Activated gamma-delta T cell treated with anti-CD3 and anti-CD28 coated beads, Interleukin-2, amount 50 U/mL, for 16 hours (primary cell): ENCODE data around the gene NT5DC1.

ENCODE experiments used
- DNase-seq: peaks from one replicate; pipeline ENCODE4 v3.0.0-alpha.2; 2020; ENCODE audit warnings: low read depth

Gene NT5DC1

DNA sequence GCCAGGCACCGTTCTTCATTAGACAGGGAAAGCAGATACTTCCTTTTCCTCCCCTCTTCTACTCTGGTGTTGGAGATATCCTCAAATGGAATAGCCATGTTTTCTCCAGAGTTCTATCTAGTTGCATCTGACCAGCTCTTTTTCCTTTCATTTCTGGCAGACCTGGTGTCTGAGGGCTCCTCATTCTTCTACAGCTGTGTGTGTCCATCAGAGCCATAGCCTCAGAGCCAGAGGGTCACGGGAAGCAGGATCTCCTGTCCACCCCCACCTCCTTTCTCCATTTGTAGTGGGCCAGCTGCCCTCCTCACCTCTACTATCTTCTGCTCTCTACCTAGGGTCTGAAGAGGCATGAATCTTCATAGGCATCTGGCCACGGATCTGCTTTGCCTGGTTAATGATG is 96.2 kb downstream of the NT5DC1 start:
- no peak for DNase-seq

DNA sequence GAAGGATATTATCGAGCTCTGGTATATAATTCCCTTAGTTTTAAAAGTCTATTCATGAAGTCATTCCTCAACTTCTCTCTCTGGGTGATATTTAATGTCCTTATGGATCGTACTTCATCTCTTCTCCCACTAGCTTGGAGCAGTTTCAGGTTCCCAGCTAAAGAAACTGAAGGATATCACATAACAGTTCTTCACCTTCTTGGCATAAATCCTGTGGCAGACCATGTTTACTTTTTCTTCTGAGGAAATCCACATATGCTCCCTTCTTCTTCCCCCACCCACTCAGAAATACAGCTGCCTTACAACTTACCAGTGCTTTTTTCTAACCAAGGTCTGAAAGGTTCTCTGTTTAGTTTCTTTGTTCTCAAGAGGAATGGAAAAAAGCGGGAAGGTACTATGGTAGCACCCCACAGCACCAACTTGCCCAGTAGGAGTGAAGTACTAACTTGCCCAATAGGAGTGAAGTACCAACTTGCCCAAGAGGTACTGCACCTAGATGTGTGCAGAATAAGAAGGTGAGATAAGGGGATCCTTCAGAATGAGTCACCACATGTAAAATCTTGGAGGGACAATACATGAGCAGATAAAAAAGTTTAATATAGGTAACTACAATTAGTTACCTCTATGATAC is 100.1 kb downstream of the NT5DC1 start:
- no peak for DNase-seq

DNA sequence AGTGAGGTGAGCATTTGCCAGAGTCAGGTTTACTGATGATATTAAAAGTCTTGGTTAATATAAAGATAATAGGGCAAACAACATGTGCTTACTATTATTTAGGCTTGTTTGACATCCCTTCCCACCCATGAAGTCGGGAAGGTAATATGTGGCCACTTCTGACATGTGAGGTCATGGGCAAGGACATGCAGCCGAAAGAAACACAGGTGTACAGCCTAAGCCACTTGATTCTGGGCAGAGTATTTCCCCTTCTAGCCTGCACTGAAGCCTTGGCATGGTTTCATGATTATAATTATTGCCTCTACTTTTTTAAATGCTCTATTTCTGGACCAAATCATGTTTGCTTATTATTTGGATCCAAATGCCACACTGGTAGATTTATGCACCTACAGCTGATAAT is 100.9 kb downstream of the NT5DC1 start:
- DNase-seq: no peak

GRCh38 chr6:116205281-116205680 is 104.6 kb downstream of the NT5DC1 start:
- no peak for DNase-seq

DNA sequence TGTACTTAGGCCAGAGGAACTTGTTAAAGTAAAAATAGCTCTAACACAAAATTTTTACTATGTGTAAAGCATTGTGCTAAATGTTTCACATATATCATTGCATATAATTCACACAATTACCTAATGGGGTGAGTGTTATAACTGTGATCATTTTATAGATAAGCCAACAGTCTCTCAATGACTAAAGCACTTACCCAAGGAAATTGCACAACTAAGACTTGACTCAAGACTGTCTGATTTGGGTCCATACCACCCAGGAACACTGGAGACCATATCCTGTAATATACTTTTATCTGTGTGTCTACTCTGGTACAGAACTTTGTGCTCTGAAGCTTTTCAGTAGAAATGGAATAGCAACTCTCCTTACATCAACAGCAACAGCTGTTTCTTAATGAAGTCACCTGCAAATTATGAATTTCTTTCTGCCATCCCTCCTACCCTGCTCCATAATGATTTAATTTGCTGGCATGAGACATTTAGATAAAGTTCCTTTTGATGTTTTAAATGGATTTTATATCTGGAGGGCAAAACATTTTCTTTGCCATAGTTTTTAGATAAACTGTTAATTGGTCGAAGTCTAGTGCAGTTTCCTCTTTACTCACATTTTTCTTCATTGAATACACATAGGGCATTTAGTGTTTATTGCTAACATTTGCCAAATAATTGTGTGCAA is 105.7 kb downstream of the NT5DC1 start:
- no peak for DNase-seq

DNA sequence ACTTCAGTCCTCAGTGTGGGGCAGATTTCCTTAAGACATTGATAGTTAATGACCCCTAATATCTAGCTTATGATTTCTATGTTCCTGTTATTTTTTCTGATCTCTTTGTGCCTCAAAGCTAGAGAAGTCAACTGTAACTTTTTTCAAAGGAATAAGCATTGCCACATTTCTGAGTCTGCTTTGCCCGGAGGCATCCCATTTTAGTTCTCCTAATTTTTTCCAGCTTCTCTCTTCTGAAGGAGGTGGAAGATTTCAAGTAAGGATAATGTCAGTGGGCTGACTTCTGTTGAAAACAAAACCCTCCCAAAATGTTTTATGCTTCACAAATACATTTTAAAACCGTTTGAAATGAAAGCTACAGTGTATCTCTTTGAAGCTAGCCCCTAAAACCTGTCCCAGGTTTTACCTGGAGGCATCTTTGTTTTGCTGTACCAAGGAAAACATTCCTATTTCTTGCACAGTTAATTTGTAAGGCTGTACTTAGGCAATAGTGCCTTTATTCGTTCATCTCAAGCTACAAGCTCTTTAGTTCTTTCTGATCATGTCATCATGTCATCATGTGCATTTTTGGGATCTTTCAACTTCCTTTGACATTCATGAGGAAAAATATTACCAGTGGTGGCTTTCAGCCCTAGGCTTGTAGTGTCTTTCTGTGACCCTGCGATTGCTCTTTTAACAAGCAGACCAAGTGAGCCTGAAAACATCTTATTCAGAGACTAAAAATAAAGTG is 107.6 kb downstream of the NT5DC1 start:
- DNase-seq: no peak

DNA sequence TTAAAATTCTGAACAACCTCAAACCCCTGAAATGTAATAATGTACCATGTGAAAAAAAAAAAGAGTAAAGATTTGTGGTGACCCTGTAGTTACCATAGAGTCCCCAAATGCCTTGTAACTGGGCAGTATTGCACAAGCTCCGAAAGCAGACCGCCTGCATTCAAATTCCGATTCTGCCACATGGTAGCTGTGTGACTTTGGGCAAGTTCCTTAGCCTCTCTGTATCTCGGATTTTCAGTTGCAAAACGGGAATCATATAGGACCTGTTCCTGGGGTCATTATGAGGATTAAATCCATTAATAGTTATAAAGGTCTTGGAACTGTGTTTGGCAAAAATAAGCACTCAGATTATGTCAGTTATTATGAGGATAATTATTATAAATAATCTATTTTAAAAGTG is 109.7 kb downstream of the NT5DC1 start:
- no peak for DNase-seq

DNA sequence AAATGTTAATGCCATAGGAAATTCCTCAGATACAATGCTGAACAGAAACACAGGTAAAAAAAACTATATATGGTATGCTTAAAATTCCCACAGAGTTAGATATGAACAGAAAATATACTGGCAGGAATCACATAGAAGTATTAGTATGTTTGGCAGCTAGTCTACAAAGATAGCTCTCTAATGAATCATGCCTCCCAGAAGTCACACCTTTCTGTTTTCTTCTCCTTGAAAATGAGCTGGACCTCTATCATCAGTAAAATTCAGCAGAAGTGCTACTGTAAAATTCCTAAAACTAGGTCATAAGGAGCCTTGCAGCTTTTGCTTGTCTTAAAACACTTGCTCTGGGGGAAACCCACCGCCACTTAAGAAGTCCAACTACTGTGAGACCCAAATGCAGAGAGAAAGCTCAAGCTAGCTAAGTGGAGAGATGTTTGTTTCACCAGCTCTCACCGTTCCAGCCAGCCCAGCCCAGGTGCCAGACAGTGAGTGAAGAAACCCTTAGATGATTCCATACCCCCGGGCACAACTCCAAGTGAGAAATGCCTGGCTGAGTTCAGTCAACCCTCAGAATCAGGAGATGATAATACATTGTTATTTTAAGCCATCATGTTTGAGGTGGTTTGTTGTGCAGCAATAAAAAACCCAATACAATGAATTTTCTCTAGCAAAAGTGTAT is 110.2 kb downstream of the NT5DC1 start:
- no peak for DNase-seq

GRCh38 chr6:116214681-116215080 is 114.0 kb downstream of the NT5DC1 start:
- no peak for DNase-seq

DNA sequence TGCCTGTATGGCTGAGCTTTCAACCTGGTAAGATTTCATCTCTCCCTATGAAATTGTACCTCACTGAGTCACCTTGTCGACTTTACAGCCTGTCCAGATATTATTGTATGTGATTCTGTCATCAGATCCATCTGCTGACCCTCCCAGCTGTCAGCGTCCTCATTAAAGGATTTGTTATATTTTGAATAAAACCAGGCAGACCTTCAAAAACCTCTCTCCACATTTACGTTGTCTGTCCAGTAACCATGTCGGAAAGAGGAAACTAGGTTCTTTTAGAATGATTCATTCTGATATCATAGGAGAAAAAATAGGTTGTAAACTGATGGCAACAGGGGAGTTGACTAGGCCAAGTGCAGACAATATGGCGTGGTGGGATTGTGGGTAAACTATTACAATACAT is 114.8 kb downstream of the NT5DC1 start:
- no peak for DNase-seq

GRCh38 chr6:116217069-116217468 is 116.4 kb downstream of the NT5DC1 start:
- DNase-seq: no peak

DNA sequence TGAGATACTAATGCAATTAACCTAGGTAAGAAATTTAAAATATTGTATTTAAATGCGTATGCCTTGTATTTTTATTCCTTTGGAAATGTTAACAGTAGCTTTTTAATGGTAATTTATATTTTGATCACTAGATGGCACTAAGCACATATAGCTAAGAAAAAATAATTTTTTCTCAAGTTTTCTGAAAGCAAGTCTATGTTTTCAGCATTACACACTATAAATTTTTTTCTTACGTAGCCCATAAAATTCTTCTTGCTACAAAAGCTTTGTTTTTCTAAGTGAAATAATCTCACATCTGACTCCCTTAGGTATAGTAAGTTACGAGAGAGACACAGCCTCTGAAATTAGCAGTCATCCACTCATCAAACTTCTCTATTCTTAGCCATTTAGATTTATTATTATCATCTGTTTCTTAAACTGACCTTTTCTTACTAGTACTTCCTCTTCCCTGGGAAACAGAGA is 117.5 kb downstream of the NT5DC1 start:
- DNase-seq: no peak

GRCh38 chr6:116218866-116219265 is 118.2 kb downstream of the NT5DC1 start:
- DNase-seq: no peak

- DNase-seq: no peak
Measured at GRCh38 chr6:116221067-116221466, 120.4 kb downstream of the NT5DC1 start.

- DNase-seq: no peak
Measured at GRCh38 chr6:116221911-116222310, 121.3 kb downstream of the NT5DC1 start.

- DNase-seq: no peak
Measured at GRCh38 chr6:116223355-116223754, 122.7 kb downstream of the NT5DC1 start.

DNA sequence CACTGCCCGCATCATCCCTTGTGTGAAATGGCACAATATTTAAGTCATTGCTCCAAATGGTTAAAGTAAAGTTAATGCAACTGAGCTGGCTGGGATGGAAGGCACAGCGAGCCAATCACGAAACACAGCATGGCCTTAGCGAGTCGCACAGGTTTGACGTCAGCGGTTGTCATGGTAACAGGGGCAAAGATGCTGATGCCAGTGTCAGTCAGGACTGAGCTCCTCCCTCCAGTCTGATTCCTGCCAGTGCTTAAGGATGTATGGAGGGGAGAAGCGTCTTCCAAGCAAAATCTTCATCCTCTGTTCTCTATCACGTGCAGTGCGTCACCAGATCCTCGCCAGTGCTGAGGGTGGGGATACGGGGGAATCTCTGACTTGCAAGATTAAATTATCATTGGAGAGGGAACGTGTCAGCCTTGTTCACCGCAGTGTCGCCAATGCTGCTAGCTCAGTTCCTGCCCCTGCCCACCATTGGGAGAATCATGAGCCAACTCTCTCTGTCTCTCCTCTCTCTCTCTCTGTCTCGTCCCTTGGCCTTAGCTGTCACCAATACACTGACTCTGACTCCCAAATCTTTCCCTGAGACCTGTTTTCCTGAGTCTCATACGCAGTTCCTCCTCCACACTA is 128.7 kb downstream of the NT5DC1 start:
- no peak for DNase-seq

DNA sequence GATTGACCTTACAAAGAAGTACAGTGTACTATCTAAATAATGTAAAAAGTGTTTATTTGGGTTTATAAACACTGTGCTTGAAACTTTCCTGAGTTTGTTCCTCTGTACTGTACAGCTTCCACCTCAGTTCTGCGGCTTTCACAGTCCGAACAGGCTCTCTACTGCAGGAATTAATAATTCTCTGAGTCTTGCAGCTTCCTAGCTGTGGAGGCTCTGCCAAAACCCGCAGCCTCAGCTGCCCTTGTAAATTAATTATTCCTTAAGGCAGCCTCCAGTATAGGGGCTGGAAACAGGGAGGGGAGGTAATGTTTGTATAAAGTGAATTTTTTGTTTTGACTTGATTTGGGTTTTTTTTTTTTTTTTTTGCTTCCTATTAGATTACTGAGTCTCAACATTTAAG is 134.0 kb downstream of the NT5DC1 start:
- no peak for DNase-seq

- no peak for DNase-seq
Measured at GRCh38 chr6:116238083-116238482, 137.4 kb downstream of the NT5DC1 start.

GRCh38 chr6:116239256-116239655 is 138.6 kb downstream of the NT5DC1 start:
- DNase-seq: no peak

DNA sequence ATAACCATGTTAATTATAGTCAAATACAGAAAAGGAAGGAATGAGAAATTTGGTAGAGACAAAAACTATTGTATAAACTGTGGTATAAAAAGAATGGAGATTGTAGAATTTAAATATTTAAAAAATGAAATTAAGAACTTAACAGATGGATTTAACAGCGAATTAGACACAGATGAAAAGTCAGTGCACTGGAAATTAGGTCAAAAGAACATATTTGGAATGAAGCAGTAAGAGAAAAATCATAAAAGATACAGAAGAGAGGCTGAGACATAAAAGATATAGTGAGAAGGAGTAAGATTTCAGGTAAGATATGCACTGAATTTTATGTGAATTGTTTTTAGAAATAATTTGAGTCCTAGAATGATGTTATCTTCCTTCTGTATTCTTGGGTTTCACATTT is 139.2 kb downstream of the NT5DC1 start:
- no peak for DNase-seq

GRCh38 chr6:116244284-116244683 is 143.6 kb downstream of the NT5DC1 start:
- no peak for DNase-seq
